ENCODE results near the gene PDE8A. TPM values are rescaled to one million over a fixed set of nuclear protein-coding genes. Genes with fewer than 3 reads are reported as not detected.

PDE8A gene
- total and polyA plus RNA-seq, 2 donors: 8.5 to 23.0 TPM

GRCh38 chr15:85091990-85092389, 110.3 kb downstream of the PDE8A start:
- Histone ChIP-seq H3K4me3 (ENCODE audit: low read length in 2 of 2) (no peak overlapping the region), H3K4me1 (ENCODE audit: control insufficient read depth in 2 of 2, insufficient read depth in 2 of 2, low read length in 2 of 2) (no peaks in the 10 kb centered on the region), H3K36me3 (ENCODE audit: control insufficient read depth in 2 of 2, insufficient read depth in 2 of 2, low read length in 1 of 2) (no peaks in the 10 kb centered on the region), H3K9me3 (ENCODE audit: control insufficient read depth in 2 of 2, insufficient read depth in 1 of 2, low read length in 1 of 2) (no peaks in the 10 kb centered on the region), H3K27me3 (ENCODE audit: control insufficient read depth in 2 of 2, insufficient read depth in 1 of 2, low read length in 1 of 2) (no peaks in the 10 kb centered on the region), H3K27ac (ENCODE audit: low read depth in 1 of 2, low read length in 1 of 2) (no peak overlapping the region)
- 89% methylated on average over 2 of the region's 2 CpGs for WGBS
- DNase-seq (ENCODE audit: low read depth in 6 of 9, low spot score in 9 of 9): no peak

GRCh38 chr15:85094685-85095084, 113.0 kb downstream of the PDE8A start:
- no peak for DNase-seq (ENCODE audit: low read depth in 6 of 9, low spot score in 9 of 9)
- H3K36me3 ChIP-seq (ENCODE audit: control insufficient read depth in 2 of 2, insufficient read depth in 2 of 2, low read length in 1 of 2): no peaks in the 10 kb centered on the region
- WGBS: 98% methylated on average over 3 of the region's 3 CpGs
- no peak overlapping the region for H3K4me3 ChIP-seq (ENCODE audit: low read length in 2 of 2)
- H3K27ac ChIP-seq (ENCODE audit: low read depth in 1 of 2, low read length in 1 of 2): no peak overlapping the region
- H3K27me3 ChIP-seq (ENCODE audit: control insufficient read depth in 2 of 2, insufficient read depth in 1 of 2, low read length in 1 of 2): no peaks in the 10 kb centered on the region
- H3K9me3 ChIP-seq (ENCODE audit: control insufficient read depth in 2 of 2, insufficient read depth in 1 of 2, low read length in 1 of 2): no peaks in the 10 kb centered on the region
- no peaks in the 10 kb centered on the region for H3K4me1 ChIP-seq (ENCODE audit: control insufficient read depth in 2 of 2, insufficient read depth in 2 of 2, low read length in 2 of 2)

- H3K27ac ChIP-seq (ENCODE audit: low read depth in 1 of 2, low read length in 1 of 2): no peak overlapping the region
- H3K9me3 ChIP-seq (ENCODE audit: control insufficient read depth in 2 of 2, insufficient read depth in 1 of 2, low read length in 1 of 2): no peaks in the 10 kb centered on the region
- DNase-seq (ENCODE audit: low read depth in 6 of 9, low spot score in 9 of 9): no peak
- peaks cover 5 to 6% of the 10 kb centered on the region in 2 donors for H3K4me1 ChIP-seq (ENCODE audit: control insufficient read depth in 2 of 2, insufficient read depth in 2 of 2, low read length in 2 of 2)
- H3K27me3 ChIP-seq (ENCODE audit: control insufficient read depth in 2 of 2, insufficient read depth in 1 of 2, low read length in 1 of 2): no peaks in the 10 kb centered on the region
- H3K36me3 ChIP-seq (ENCODE audit: control insufficient read depth in 2 of 2, insufficient read depth in 2 of 2, low read length in 1 of 2): no peaks in the 10 kb centered on the region
- H3K4me3 ChIP-seq (ENCODE audit: low read length in 2 of 2): no peak overlapping the region
- 82% methylated on average over 6 of the region's 6 CpGs for WGBS
Measured at GRCh38 chr15:85095566-85095965, 113.9 kb downstream of the PDE8A start.

- Histone ChIP-seq H3K27me3 (ENCODE audit: control insufficient read depth in 2 of 2, insufficient read depth in 1 of 2, low read length in 1 of 2) (no peaks in the 10 kb centered on the region), H3K4me1 (ENCODE audit: control insufficient read depth in 2 of 2, insufficient read depth in 2 of 2, low read length in 2 of 2) (peaks cover 7 to 9% of the 10 kb centered on the region in 2 donors), H3K36me3 (ENCODE audit: control insufficient read depth in 2 of 2, insufficient read depth in 2 of 2, low read length in 1 of 2) (no peaks in the 10 kb centered on the region), H3K27ac (ENCODE audit: low read depth in 1 of 2, low read length in 1 of 2) (no peak overlapping the region), H3K9me3 (ENCODE audit: control insufficient read depth in 2 of 2, insufficient read depth in 1 of 2, low read length in 1 of 2) (no peaks in the 10 kb centered on the region), H3K4me3 (ENCODE audit: low read length in 2 of 2) (no peak overlapping the region)
- 91% methylated on average over 5 of the region's 5 CpGs for WGBS
- no peak for DNase-seq (ENCODE audit: low read depth in 6 of 9, low spot score in 9 of 9)
Measured at GRCh38 chr15:85097250-85097649, 115.6 kb downstream of the PDE8A start.

GRCh38 chr15:85097725-85098124, 116.1 kb downstream of the PDE8A start:
- Histone ChIP-seq H3K27ac (ENCODE audit: low read depth in 1 of 2, low read length in 1 of 2) (no peak overlapping the region), H3K36me3 (ENCODE audit: control insufficient read depth in 2 of 2, insufficient read depth in 2 of 2, low read length in 1 of 2) (no peaks in the 10 kb centered on the region), H3K4me1 (ENCODE audit: control insufficient read depth in 2 of 2, insufficient read depth in 2 of 2, low read length in 2 of 2) (peaks cover 7 to 9% of the 10 kb centered on the region in 2 donors), H3K4me3 (ENCODE audit: low read length in 2 of 2) (no peak overlapping the region), H3K27me3 (ENCODE audit: control insufficient read depth in 2 of 2, insufficient read depth in 1 of 2, low read length in 1 of 2) (no peaks in the 10 kb centered on the region), H3K9me3 (ENCODE audit: control insufficient read depth in 2 of 2, insufficient read depth in 1 of 2, low read length in 1 of 2) (no peaks in the 10 kb centered on the region)
- 95% methylated on average over 2 of the region's 2 CpGs for WGBS
- no peak for DNase-seq (ENCODE audit: low read depth in 6 of 9, low spot score in 9 of 9)

- DNase-seq (ENCODE audit: low read depth in 6 of 9, low spot score in 9 of 9): no peak
- WGBS: 88% methylated on average over 10 of the region's 10 CpGs
Measured at GRCh38 chr15:85099195-85099803, 117.6 kb downstream of the PDE8A start.

GRCh38 chr15:85100186-85100937, 118.7 kb downstream of the PDE8A start:
- no peaks in the 10 kb centered on the region for H3K36me3 ChIP-seq (ENCODE audit: control insufficient read depth in 2 of 2, insufficient read depth in 2 of 2, low read length in 1 of 2)
- H3K4me1 ChIP-seq (ENCODE audit: control insufficient read depth in 2 of 2, insufficient read depth in 2 of 2, low read length in 2 of 2): peaks cover 7 to 9% of the 10 kb centered on the region in 2 donors
- no peak overlapping the region for H3K27ac ChIP-seq (ENCODE audit: low read depth in 1 of 2, low read length in 1 of 2)
- no peaks in the 10 kb centered on the region for H3K27me3 ChIP-seq (ENCODE audit: control insufficient read depth in 2 of 2, insufficient read depth in 1 of 2, low read length in 1 of 2)
- 63% methylated on average over 10 of the region's 10 CpGs for WGBS
- DNase-seq (ENCODE audit: low read depth in 6 of 9, low spot score in 9 of 9): peak in 8 of 9 donors; percentile 5 to 52 (median 17)
- H3K9me3 ChIP-seq (ENCODE audit: control insufficient read depth in 2 of 2, insufficient read depth in 1 of 2, low read length in 1 of 2): no peaks in the 10 kb centered on the region
- no peak overlapping the region for H3K4me3 ChIP-seq (ENCODE audit: low read length in 2 of 2)

More at GRCh38 chr15:85099195-85099803, 117.6 kb downstream of the PDE8A start:
- peaks cover 7 to 9% of the 10 kb centered on the region in 2 donors for H3K4me1 ChIP-seq (ENCODE audit: control insufficient read depth in 2 of 2, insufficient read depth in 2 of 2, low read length in 2 of 2)
- H3K27ac ChIP-seq (ENCODE audit: low read depth in 1 of 2, low read length in 1 of 2): no peak overlapping the region
- no peaks in the 10 kb centered on the region for H3K9me3 ChIP-seq (ENCODE audit: control insufficient read depth in 2 of 2, insufficient read depth in 1 of 2, low read length in 1 of 2)
- H3K27me3 ChIP-seq (ENCODE audit: control insufficient read depth in 2 of 2, insufficient read depth in 1 of 2, low read length in 1 of 2): no peaks in the 10 kb centered on the region
- H3K4me3 ChIP-seq (ENCODE audit: low read length in 2 of 2): no peak overlapping the region
- no peaks in the 10 kb centered on the region for H3K36me3 ChIP-seq (ENCODE audit: control insufficient read depth in 2 of 2, insufficient read depth in 2 of 2, low read length in 1 of 2)

GRCh38 chr15:85104584-85104983, 122.9 kb downstream of the PDE8A start:
- Histone ChIP-seq H3K4me1 (ENCODE audit: control insufficient read depth in 2 of 2, insufficient read depth in 2 of 2, low read length in 2 of 2) (peaks cover 7 to 9% of the 10 kb centered on the region in 2 donors), H3K27ac (ENCODE audit: low read depth in 1 of 2, low read length in 1 of 2) (no peak overlapping the region), H3K36me3 (ENCODE audit: control insufficient read depth in 2 of 2, insufficient read depth in 2 of 2, low read length in 1 of 2) (no peaks in the 10 kb centered on the region), H3K9me3 (ENCODE audit: control insufficient read depth in 2 of 2, insufficient read depth in 1 of 2, low read length in 1 of 2) (no peaks in the 10 kb centered on the region), H3K27me3 (ENCODE audit: control insufficient read depth in 2 of 2, insufficient read depth in 1 of 2, low read length in 1 of 2) (no peaks in the 10 kb centered on the region), H3K4me3 (ENCODE audit: low read length in 2 of 2) (no peak overlapping the region)
- DNase-seq (ENCODE audit: low read depth in 6 of 9, low spot score in 9 of 9): no peak
- WGBS: 89% methylated on average over 2 of the region's 2 CpGs

- Histone ChIP-seq H3K27me3 (ENCODE audit: control insufficient read depth in 2 of 2, insufficient read depth in 1 of 2, low read length in 1 of 2) (no peaks in the 10 kb centered on the region), H3K27ac (ENCODE audit: low read depth in 1 of 2, low read length in 1 of 2) (no peak overlapping the region), H3K36me3 (ENCODE audit: control insufficient read depth in 2 of 2, insufficient read depth in 2 of 2, low read length in 1 of 2) (no peaks in the 10 kb centered on the region), H3K4me3 (ENCODE audit: low read length in 2 of 2) (no peak overlapping the region), H3K4me1 (ENCODE audit: control insufficient read depth in 2 of 2, insufficient read depth in 2 of 2, low read length in 2 of 2) (no peaks in the 10 kb centered on the region), H3K9me3 (ENCODE audit: control insufficient read depth in 2 of 2, insufficient read depth in 1 of 2, low read length in 1 of 2) (no peaks in the 10 kb centered on the region)
- DNase-seq (ENCODE audit: low read depth in 6 of 9, low spot score in 9 of 9): no peak
- WGBS: 97% methylated on average over 4 of the region's 4 CpGs
Measured at GRCh38 chr15:85108136-85108535, 126.5 kb downstream of the PDE8A start.
